ENCODE measurements around the gene GRIK4. TPM values are rescaled to one million over a fixed set of nuclear protein-coding genes. Genes with fewer than 3 reads are reported as not detected.
"Not testable (repeated sequence)": the region's sequence is repeated elsewhere in the genome, so short reads cannot be mapped to it uniquely, and the experiment has no call there.

The GRIK4 gene
- total RNA-seq, 1 donor from 2014 or later: 4.3 TPM

DNA sequence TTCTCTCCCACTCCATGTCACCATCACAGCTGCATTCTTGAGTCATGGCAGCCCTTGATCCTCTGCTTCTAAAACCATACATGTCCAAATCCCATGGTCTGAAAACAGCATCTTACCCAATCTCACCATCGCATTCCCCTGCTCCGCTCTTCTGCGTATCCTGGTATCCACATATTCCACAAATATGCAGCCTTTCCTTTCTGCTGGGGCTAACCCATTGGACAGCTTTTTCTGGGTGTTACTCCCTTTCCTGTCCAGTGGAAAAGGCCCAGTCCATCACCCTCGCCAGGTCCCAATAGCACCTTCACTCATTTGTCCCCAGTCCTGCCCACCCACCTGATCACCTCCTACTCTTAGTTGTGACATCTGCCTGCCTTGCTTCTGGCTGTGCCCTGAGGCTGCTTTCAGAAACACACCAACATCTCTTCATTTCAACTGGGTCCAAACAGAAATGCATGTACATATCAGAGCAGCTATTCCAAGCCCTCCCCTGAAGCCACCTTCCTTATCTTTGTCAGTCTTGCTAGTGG is 274.7 kb downstream of the GRIK4 start:
- no peaks in the 10 kb centered on the region for H3K36me3 ChIP-seq
- intact Hi-C loops (cut with DNase I): no loop called here
- DNase-seq (no peak), ATAC-seq (no peak)
- peaks cover 7% of the 10 kb centered on the region for H3K27me3 ChIP-seq
- H3K27ac ChIP-seq: no peak overlapping the region
- no peaks in the 10 kb centered on the region for H3K9me3 ChIP-seq
- no peak overlapping the region for H3K4me3 ChIP-seq
- no peaks in the 10 kb centered on the region for H3K4me1 ChIP-seq
- TF ChIP-seq, protein P1, sequence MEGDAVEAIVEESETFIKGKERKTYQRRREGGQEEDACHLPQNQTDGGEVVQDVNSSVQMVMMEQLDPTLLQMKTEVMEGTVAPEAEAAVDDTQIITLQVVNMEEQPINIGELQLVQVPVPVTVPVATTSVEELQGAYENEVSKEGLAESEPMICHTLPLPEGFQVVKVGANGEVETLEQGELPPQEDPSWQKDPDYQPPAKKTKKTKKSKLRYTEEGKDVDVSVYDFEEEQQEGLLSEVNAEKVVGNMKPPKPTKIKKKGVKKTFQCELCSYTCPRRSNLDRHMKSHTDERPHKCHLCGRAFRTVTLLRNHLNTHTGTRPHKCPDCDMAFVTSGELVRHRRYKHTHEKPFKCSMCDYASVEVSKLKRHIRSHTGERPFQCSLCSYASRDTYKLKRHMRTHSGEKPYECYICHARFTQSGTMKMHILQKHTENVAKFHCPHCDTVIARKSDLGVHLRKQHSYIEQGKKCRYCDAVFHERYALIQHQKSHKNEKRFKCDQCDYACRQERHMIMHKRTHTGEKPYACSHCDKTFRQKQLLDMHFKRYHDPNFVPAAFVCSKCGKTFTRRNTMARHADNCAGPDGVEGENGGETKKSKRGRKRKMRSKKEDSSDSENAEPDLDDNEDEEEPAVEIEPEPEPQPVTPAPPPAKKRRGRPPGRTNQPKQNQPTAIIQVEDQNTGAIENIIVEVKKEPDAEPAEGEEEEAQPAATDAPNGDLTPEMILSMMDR (IDR thresholded peaks at IDR 0.05): no peak

GRCh38 chr11:120787224-120787623 is 275.7 kb downstream of the GRIK4 start:
- H3K36me3 ChIP-seq; H3K27ac ChIP-seq; H3K4me1 ChIP-seq; H3K27me3 ChIP-seq; intact Hi-C loops (cut with DNase I); DNase-seq; ATAC-seq; H3K9me3 ChIP-seq; H3K4me3 ChIP-seq: not testable (repeated sequence)

- TF ChIP-seq, protein P1 (IDR thresholded peaks at IDR 0.05): no peak
- intact Hi-C loops (cut with DNase I): no loop called here
These were observed 277.8 kb downstream of the GRIK4 start for GRCh38 chr11:120789391-120789790.

DNA sequence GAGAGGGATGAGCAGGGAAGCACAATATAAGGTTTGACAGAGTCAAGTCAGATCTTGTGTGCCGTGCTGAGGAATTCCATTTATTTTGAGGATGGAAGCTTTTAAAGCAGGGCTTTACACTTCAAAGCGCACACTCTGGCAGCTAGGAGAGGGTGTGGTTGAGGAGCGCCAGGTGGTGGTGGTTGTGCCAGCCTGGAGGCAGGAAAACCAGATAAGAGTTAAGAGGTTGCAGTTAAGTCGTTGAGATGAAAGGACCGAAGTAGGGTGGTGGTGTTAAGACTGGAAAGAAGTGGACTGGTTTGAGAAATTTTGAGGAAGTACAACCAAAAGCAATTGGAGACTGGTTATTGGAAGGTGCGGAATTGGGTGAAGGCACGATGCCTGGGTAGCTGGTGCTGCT is 280.8 kb downstream of the GRIK4 start:
- peaks cover 3% of the 10 kb centered on the region for H3K27me3 ChIP-seq
- TF ChIP-seq, protein P1 (IDR thresholded peaks at IDR 0.05): no peak
- no peaks in the 10 kb centered on the region for H3K36me3 ChIP-seq
- ATAC-seq: peak; percentile 44
- intact Hi-C loops (cut with DNase I): no loop called here
- no peak overlapping the region for H3K4me3 ChIP-seq
- H3K27ac ChIP-seq: no peak overlapping the region
- no peaks in the 10 kb centered on the region for H3K4me1 ChIP-seq
- H3K9me3 ChIP-seq: no peaks in the 10 kb centered on the region
- no peak for DNase-seq

More at GRCh38 chr11:120789391-120789790, 277.8 kb downstream of the GRIK4 start:
- Histone ChIP-seq H3K4me3 (no peak overlapping the region), H3K9me3 (no peaks in the 10 kb centered on the region), H3K27me3 (peaks cover 7% of the 10 kb centered on the region), H3K27ac (no peak overlapping the region), H3K36me3 (no peaks in the 10 kb centered on the region), H3K4me1 (no peaks in the 10 kb centered on the region)
- DNase-seq (no peak), ATAC-seq (no peak)

DNA sequence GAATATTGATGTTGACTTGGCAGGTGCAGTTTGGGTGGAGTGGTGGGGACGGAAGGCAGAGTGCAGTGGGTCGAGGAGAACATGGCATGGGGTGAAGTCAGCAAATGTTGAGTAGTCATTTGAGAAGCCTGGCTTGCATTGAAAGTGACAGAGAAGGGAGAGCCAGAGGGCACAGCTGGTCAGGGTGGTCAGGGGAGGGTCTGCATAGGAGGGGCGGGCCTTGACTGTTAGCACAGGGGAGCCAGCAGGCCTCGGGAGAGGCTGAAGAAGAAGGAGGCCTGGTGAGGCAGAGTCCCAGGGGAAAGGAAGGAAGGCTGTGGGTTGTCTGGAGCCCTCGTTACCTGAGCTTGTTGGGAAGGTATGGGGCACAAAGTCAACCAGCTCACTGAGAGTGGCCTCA is 281.6 kb downstream of the GRIK4 start:
- no peaks in the 10 kb centered on the region for H3K27me3 ChIP-seq

DNA sequence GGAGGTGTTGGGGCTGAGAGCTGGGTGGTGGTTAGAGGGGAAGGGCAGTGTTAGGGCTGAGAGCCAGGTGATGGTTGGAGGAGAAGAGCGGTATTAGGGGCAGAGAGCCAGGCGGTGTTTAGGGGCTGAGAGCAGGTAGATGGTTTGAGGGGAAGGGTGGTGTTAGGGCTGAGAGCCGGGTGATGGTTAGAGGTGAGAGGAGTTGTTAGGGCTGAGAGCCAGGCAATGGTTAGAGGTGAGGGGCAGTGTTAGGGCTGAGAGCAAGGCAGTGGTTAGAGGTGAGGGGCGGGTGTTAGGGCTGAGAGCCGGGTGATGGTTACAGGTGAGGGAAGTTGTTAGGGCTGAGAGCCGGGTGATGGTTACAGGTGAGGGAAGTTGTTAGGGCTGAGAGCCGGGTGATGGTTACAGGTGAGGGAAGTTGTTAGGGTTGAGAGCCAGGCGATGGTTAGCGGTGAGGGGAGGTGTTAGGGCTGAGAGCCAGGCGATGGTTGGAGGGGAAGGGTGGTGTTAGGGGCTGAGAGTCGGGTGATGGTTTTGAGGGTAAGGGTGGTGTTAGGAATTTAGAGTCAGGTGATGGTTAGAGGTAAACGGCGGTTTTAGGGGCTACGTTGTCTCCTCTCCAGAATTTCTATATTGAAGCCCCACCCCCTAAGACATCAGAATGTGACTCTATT is 282.4 kb downstream of the GRIK4 start:
- no peaks in the 10 kb centered on the region for H3K4me1 ChIP-seq
- TF ChIP-seq, protein P1 (IDR thresholded peaks at IDR 0.05): no peak
- H3K4me3 ChIP-seq: no peak overlapping the region
- no peaks in the 10 kb centered on the region for H3K9me3 ChIP-seq
- DNase-seq (no peak), ATAC-seq (no peak)
- intact Hi-C loops (cut with DNase I): no loop called here
- no peaks in the 10 kb centered on the region for H3K36me3 ChIP-seq
- H3K27me3 ChIP-seq: no peaks in the 10 kb centered on the region
- H3K27ac ChIP-seq: no peak overlapping the region

More for the DNA sequence above, 281.6 kb downstream of the GRIK4 start:
- TF ChIP-seq, protein P1 (IDR thresholded peaks at IDR 0.05): no peak
- H3K9me3 ChIP-seq: no peaks in the 10 kb centered on the region
- H3K4me1 ChIP-seq: no peaks in the 10 kb centered on the region
- ATAC-seq: no peak
- intact Hi-C loops (cut with DNase I): no loop called here
- no peaks in the 10 kb centered on the region for H3K36me3 ChIP-seq
- H3K4me3 ChIP-seq: no peak overlapping the region
- H3K27ac ChIP-seq: no peak overlapping the region
- peak; percentile 18 for DNase-seq

All from upper lobe of right lung (tissue), 1 donor.